Left hindlimb (tissue), 1 donor: ENCODE data around the gene SGPP1.
"Not testable (repeated sequence)": the region's sequence is repeated elsewhere in the genome, so short reads cannot be mapped to it uniquely, and the experiment has no call there.

Experiments used
- DNase-seq: peaks from one replicate; pipeline ENCODE4 v3.0.0-alpha.2; 2018

Gene SGPP1

GRCh38 chr14:63725786-63726460 lies 1.9 kb downstream of the SGPP1 start:
- DNase-seq: no peak

- no peak for DNase-seq
Measured at GRCh38 chr14:63717702-63718101, 10.2 kb downstream of the SGPP1 start.

- DNase-seq: no peak
Measured at GRCh38 chr14:63715360-63715759, 12.5 kb downstream of the SGPP1 start.

- DNase-seq: no peak
Measured at GRCh38 chr14:63713764-63714163, 14.1 kb downstream of the SGPP1 start.

- DNase-seq: no peak
Measured at GRCh38 chr14:63713058-63713457, 14.8 kb downstream of the SGPP1 start.

GRCh38 chr14:63712123-63712522 lies 15.7 kb downstream of the SGPP1 start:
- no peak for DNase-seq

GRCh38 chr14:63710497-63710896 lies 17.4 kb downstream of the SGPP1 start:
- no peak for DNase-seq

- no peak for DNase-seq
Measured at GRCh38 chr14:63709589-63709988, 18.3 kb downstream of the SGPP1 start.

- DNase-seq: no peak
Measured at GRCh38 chr14:63707216-63707615, 20.6 kb downstream of the SGPP1 start.

- no peak for DNase-seq
Measured at GRCh38 chr14:63705561-63706070, 22.2 kb downstream of the SGPP1 start.

GRCh38 chr14:63702530-63702929 lies 25.3 kb downstream of the SGPP1 start:
- not testable (repeated sequence) for DNase-seq

GRCh38 chr14:63701606-63702299 lies 26.1 kb downstream of the SGPP1 start:
- DNase-seq: no peak

GRCh38 chr14:63692310-63693020 lies 35.4 kb downstream of the SGPP1 start:
- no peak for DNase-seq

- DNase-seq: no peak
Measured at GRCh38 chr14:63689132-63689531, 38.7 kb downstream of the SGPP1 start.

GRCh38 chr14:63686926-63687325 lies 40.9 kb downstream of the SGPP1 start:
- DNase-seq: no peak

- no peak for DNase-seq
Measured at GRCh38 chr14:63685401-63685800, 42.5 kb downstream of the SGPP1 start.

- DNase-seq: no peak
Measured at GRCh38 chr14:63682727-63683593, 44.9 kb downstream of the SGPP1 start.

GRCh38 chr14:63678536-63678935 lies 49.3 kb downstream of the SGPP1 start:
- no peak for DNase-seq

GRCh38 chr14:63677891-63678379 lies 49.9 kb downstream of the SGPP1 start:
- no peak for DNase-seq

- DNase-seq: no peak
Measured at GRCh38 chr14:63676615-63677014, 51.2 kb downstream of the SGPP1 start.

- no peak for DNase-seq
Measured at GRCh38 chr14:63673886-63674497, 53.9 kb downstream of the SGPP1 start.

GRCh38 chr14:63673255-63673654 lies 54.6 kb downstream of the SGPP1 start:
- no peak for DNase-seq
